Measurements from ENCODE around the gene NCAPD2.

DNA sequence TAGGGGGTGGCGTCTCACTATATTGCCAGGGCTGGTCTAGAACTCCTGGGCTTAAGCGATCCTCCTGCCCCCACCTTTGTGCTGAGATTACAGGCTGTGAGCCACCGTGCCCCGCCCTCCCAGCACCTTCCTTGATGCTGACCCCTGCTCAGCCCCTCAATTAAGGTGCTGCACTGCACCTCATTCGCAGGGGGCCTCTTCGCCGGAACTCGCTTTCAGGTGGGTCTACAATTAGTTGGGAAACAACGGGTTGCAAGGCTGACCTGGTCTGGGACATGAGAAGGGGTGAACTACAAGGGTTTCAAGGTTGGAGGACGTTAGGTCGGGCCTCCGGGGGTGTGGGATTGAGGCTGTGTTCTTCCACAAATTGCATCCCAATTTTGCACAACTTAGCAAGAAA, 75.4 kb downstream of the NCAPD2 start:
- TF ChIP-seq, protein P1, sequence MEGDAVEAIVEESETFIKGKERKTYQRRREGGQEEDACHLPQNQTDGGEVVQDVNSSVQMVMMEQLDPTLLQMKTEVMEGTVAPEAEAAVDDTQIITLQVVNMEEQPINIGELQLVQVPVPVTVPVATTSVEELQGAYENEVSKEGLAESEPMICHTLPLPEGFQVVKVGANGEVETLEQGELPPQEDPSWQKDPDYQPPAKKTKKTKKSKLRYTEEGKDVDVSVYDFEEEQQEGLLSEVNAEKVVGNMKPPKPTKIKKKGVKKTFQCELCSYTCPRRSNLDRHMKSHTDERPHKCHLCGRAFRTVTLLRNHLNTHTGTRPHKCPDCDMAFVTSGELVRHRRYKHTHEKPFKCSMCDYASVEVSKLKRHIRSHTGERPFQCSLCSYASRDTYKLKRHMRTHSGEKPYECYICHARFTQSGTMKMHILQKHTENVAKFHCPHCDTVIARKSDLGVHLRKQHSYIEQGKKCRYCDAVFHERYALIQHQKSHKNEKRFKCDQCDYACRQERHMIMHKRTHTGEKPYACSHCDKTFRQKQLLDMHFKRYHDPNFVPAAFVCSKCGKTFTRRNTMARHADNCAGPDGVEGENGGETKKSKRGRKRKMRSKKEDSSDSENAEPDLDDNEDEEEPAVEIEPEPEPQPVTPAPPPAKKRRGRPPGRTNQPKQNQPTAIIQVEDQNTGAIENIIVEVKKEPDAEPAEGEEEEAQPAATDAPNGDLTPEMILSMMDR (IDR thresholded peaks at IDR 0.05; ENCODE audit: insufficient read depth, low read length, poor library complexity, severe bottlenecking), result no peak
- TF ChIP-seq EZH2phosphoT487 (conservative IDR thresholded peaks at IDR 0.05; ENCODE audit: low read length), result no peak
